ENCODE measurements around the gene SPATA31E1. TPM values are rescaled to one million over a fixed set of nuclear protein-coding genes. Genes with fewer than 3 reads are reported as not detected.

Gene SPATA31E1
- total RNA-seq, result not detected in 2 replicates
- not detected for total RNA-seq (2013)
- not detected in 2 replicates for polyA plus RNA-seq
- not detected in 2 replicates for polyA minus RNA-seq

DNA sequence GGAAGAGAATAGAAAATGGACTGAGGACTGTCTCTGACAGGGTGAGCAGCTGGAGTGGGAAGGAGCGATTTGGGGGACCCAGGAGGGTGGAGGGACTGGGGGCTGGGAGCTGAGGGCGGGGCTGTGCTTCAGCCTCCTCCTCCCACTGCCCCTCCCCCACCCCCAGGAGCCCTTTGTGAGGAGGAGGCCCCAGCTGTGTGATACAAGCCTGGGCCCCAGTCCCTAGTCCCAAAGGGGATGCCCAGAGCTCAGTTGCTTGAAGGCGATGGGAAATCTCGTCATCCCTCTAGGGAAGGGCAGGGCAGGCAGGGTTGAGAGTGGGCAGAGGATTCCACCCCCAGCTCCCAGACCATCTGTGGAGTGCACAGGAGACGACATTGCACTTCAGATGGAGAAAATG is at the start of gene SPATA31E1:
Gene SPATA31E1, plus strand, starts transcription at position 251 of the 400 bp plus-strand sequence. Its CDS starts 15 bp downstream, at position 266.
- no peaks in the 10 kb centered on the region for H3K27me3 ChIP-seq (replicated peaks in 1 of 4; ENCODE audit: control extremely low read depth in 1 of 4, control insufficient read depth in 3 of 4, insufficient read depth in 4 of 4, low read length in 3 of 4)
- POLR2A ChIA-PET, result no interaction called here
- no peaks in the 10 kb centered on the region for H3K36me3 ChIP-seq (replicated peaks in 1 of 2; ENCODE audit: control extremely low read depth in 1 of 2, control insufficient read depth in 1 of 2, extremely low read depth in 1 of 2, insufficient read depth in 2 of 2, low read length in 1 of 2)
- H3K4me3 ChIP-seq (ENCODE audit: control extremely low read depth in 1 of 5, extremely low read depth in 1 of 5, insufficient read depth in 1 of 5, low read depth in 2 of 5, low read length in 4 of 5), result no peak within 1 kb of the TSS
- Mint-ChIP-seq H3K4me3 (no peak within 1 kb of the TSS), H3K27me3 (no peaks in the 10 kb centered on the region), H3K9me3 (ENCODE audit: insufficient read depth) (no peaks in the 10 kb centered on the region), H3K27ac (no peak within 1 kb of the TSS), H3K4me1 (no peaks in the 10 kb centered on the region)
- CTCF ChIA-PET, result no interaction called here
- no peak within 1 kb of the TSS for H3K4me2 ChIP-seq (replicated peaks; ENCODE audit: low read depth, low read length, poor library complexity, severe bottlenecking)
- TF ChIP-seq EZH2 (IDR thresholded peaks at IDR 0.05; ENCODE audit: borderline replicate concordance, insufficient read depth, low read depth, low read length, poor library complexity, severe bottlenecking), result no peak
- TF ChIP-seq CTCF (IDR thresholded peaks at IDR 0.05), result no peak
- H2AFZ ChIP-seq (ENCODE audit: insufficient read depth, low read depth, low read length, poor library complexity, severe bottlenecking), result no peak within 1 kb of the TSS
- 60% methylated on average over 1 of the region's 5 CpGs for WGBS (ENCODE audit: insufficient coverage)
- no peak for ATAC-seq (ENCODE audit: low read depth)
- H3K27ac ChIP-seq (ENCODE audit: low read length in 2 of 2), result no peak within 1 kb of the TSS
- intact Hi-C loops (cut with micrococcal nuclease), result no loop called here
- H3K9me3 ChIP-seq (ENCODE audit: control extremely low read depth in 1 of 3, control insufficient read depth in 2 of 3, insufficient read depth in 1 of 3, low read length in 2 of 3), result no peaks in the 10 kb centered on the region
- no peak for DNase-seq
- no peaks in the 10 kb centered on the region for H3K4me1 ChIP-seq (ENCODE audit: control insufficient read depth in 2 of 2, insufficient read depth in 2 of 2, low read length in 2 of 2)
- H3K9ac ChIP-seq (ENCODE audit: low read length), result no peak within 1 kb of the TSS
- no peaks in the 10 kb centered on the region for H3K79me2 ChIP-seq (ENCODE audit: control insufficient read depth, insufficient read depth, low read length)
- no peaks in the 10 kb centered on the region for H4K20me1 ChIP-seq (ENCODE audit: control insufficient read depth, insufficient read depth, low read length, poor library complexity, severe bottlenecking)

DNA sequence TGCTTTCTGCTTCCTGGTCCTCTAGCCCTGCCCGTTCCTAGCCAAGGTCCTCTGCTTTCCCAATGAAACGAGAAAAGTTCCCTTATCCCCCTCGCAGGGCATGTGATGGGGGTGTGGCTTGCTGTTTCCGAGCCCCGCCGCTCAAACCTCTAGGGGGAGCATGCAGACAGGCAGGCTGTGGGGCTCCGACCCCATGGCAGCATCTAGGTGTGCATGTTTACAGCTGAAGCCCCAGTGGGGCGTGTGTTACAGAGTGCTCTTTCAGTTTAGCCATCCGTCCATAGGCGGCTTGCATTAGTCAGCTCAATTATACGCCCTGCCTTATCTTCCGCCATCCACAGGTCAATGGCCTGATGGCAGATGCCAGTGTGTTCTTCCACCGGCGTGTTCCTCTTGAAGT is 48.3 kb upstream of the SPATA31E1 start:
- DNase-seq (no peak), ATAC-seq (ENCODE audit: low read depth) (no peak)
- ChIA-PET CTCF (no interaction called here), POLR2A (no interaction called here)
- intact Hi-C loops (cut with micrococcal nuclease), result no loop called here
- no peaks in the 10 kb centered on the region for H3K79me2 ChIP-seq (ENCODE audit: control insufficient read depth, insufficient read depth, low read length)
- TF ChIP-seq EZH2 (IDR thresholded peaks at IDR 0.05; ENCODE audit: borderline replicate concordance, insufficient read depth, low read depth, low read length, poor library complexity, severe bottlenecking) (no peak), CTCF (IDR thresholded peaks at IDR 0.05) (no peak)
- H4K20me1 ChIP-seq (ENCODE audit: control insufficient read depth, insufficient read depth, low read length, poor library complexity, severe bottlenecking), result no peaks in the 10 kb centered on the region
- no peak overlapping the region for H3K4me2 ChIP-seq (replicated peaks; ENCODE audit: low read depth, low read length, poor library complexity, severe bottlenecking)
- Mint-ChIP-seq H3K27me3 (peaks cover 5% of the 10 kb centered on the region), H3K27ac (no peak overlapping the region), H3K4me1 (no peaks in the 10 kb centered on the region), H3K4me3 (no peak overlapping the region), H3K9me3 (ENCODE audit: insufficient read depth) (no peaks in the 10 kb centered on the region)
- H2AFZ ChIP-seq (ENCODE audit: insufficient read depth, low read depth, low read length, poor library complexity, severe bottlenecking), result no peak overlapping the region
- H3K27ac ChIP-seq (ENCODE audit: low read length in 2 of 2), result no peak overlapping the region
- H3K9me3 ChIP-seq (ENCODE audit: control extremely low read depth in 1 of 3, control insufficient read depth in 2 of 3, insufficient read depth in 1 of 3, low read length in 2 of 3), result peaks cover 0 to 5% (median 0%) of the 10 kb centered on the region in 3 donors
- no peaks in the 10 kb centered on the region for H3K4me1 ChIP-seq (ENCODE audit: control insufficient read depth in 2 of 2, insufficient read depth in 2 of 2, low read length in 2 of 2)
- H3K27me3 ChIP-seq (replicated peaks in 1 of 4; ENCODE audit: control extremely low read depth in 1 of 4, control insufficient read depth in 3 of 4, insufficient read depth in 4 of 4, low read length in 3 of 4), result no peaks in the 10 kb centered on the region
- WGBS (ENCODE audit: insufficient coverage), result 68% methylated on average over 12 of the region's 14 CpGs
- no peak overlapping the region for H3K9ac ChIP-seq (ENCODE audit: low read length)
- no peaks in the 10 kb centered on the region for H3K36me3 ChIP-seq (replicated peaks in 1 of 2; ENCODE audit: control extremely low read depth in 1 of 2, control insufficient read depth in 1 of 2, extremely low read depth in 1 of 2, insufficient read depth in 2 of 2, low read length in 1 of 2)
- H3K4me3 ChIP-seq (ENCODE audit: control extremely low read depth in 1 of 5, extremely low read depth in 1 of 5, insufficient read depth in 1 of 5, low read depth in 2 of 5, low read length in 4 of 5), result no peak overlapping the region

Data from B cell (primary cell).